Amygdala (tissue), 56 donors: ENCODE results near the gene NUDT10.

Source experiments
- DNase-seq, 56 donors: peaks; one replicate each; lab custom pipeline; 2025; lab: John Stamatoyannopoulos, UW

Gene NUDT10

DNA sequence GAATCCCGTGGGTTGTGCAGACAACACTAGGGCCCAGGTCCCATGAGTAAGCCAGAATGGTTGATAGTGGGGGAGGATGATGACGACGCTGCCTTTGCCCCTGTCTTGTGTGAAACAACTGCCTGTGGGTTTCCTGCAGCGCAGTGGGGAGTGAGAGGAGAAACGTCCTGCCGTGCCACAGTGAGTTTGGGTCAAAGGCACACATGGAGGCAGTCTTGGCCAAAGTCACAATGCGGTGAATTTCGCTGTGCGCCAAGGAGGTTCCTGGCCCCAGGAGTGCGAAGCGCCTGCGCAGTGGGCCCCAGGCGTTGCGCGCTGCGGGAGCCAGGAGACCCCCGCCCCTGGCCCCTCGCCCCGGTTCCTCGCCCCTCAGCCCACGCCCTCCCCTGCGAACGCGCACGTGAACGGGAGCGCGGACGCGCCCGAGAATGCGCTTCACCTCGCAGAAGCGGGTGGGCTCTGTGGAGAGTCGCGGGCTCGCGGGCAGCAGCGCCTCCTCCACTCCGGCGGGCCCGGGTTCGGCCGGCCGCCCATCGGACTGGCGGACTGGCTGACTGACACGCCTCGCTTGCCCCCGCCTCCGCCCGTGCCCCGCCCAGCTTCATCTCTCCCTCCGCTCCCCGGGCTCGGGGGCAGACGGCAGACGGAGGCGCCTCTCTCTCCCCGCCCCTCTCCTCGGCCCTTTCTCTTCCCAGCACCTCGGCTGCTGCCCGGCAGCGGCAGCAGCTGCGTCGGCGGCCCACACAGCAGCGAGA lies at the start of gene NUDT10:
NUDT10 (plus strand) TSS at position 635 of the 755 bp plus-strand sequence. CDS start 144 bp downstream, outside the sequence.
- peak in 46 of 56 donors; percentile 1 to 56 (median 14) for DNase-seq

DNA sequence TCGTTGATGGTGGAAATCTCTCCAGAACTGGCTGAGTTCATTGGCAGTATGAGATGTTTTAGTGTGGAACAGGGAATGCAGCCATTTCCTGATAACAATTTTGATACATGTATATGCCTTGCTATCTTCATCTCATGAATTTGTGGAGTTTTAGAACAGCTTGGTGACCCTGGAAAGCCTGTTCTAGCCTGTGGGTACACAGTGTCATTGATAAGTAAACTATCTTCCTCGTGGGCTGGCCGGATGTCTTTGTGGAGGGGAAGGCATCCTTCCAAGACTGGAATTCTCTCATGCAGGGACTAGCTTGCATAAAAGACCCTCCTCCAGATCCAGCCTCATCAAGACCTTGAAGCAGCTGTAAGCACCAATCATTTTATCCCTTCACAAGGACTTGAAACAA lies 40.2 kb upstream of the NUDT10 start:
- DNase-seq = no peak

- no peak for DNase-seq
Measured at GRCh38 chrX:51296138-51296537, 36.5 kb upstream of the NUDT10 start.

DNA sequence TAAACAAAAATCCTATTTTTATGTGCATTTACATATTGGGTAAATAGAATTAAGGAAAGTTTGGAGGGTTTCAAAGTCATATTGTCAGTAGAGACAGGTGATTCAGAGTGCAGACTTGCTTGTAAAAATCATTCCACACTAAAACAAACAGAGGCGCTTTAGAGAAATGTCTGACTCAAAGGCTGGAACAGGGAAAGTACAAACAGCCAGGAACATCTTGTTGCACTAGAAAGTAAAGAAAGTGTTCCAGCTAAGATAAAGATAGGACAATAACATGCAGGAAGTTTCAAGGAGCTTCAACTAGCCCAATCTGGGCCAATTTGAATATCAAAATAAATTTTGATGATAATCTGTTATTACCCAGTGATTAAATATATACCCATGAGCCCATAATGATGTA lies 16.4 kb upstream of the NUDT10 start:
- no peak for DNase-seq

- peak in 2 of 56 donors; percentile 0 for DNase-seq
Measured at GRCh38 chrX:51332943-51333785, 542 bp downstream of the NUDT10 start.

DNA sequence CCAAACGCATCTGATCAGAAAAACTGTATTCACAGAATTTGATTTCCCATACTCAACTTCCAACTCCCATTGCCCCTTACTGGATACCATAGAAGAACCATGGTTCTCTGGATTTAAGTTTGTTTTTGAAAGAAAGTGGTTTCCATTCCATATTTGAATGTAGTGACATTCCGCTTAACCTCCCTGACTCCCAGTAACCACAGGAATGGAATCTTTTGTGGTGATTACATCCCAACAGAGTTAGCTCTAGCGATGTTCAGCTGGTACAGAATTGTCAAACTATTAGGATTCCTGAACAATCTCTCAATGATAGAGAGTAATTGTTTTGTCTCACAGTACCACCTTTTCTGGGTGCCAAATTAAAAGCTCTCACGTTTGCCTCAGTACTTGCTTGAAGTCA lies 1.7 kb downstream of the NUDT10 start:
- no peak for DNase-seq

DNA sequence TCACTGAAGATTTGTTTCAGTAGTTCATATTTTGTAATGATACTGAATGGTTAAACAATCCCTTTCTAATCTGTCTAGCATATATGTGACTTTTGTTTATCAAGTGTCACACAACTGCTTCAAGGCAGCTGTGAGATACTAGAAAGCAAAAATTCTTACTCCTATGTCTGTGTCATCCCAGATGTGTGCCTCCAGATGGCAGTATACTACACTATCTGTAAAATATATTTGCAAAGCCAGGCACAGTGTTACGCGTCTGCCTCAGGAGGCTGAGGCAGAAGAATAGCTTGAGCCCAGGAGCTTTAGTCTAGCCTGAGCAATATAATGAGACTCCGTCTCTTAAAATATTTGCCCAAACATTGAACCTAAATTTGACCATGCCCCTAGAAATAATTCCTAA lies 4.0 kb downstream of the NUDT10 start:
- DNase-seq = peak in 8 of 56 donors; percentile 0 to 23 (median 4)

DNA sequence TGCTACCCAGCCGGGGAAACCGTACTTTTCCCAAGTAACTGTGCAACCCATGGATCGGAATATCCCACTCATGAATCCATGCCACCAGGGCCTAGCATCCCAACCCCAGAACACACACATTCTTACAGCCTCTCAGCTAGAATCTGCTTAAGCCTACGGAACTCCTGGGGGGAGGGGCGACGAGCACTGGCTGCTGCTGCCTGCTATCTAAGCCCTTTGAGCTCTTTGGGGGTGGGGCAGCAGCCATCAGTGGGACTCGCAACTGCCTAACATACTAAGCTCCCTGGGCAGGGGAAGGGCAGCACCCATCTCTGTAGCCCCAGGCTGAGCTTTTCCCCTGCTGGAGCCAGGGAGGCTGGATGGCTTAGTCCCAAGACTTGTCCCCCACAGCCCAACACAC lies 28.6 kb downstream of the NUDT10 start:
- DNase-seq = no peak

- no peak for DNase-seq
Measured at GRCh38 chrX:51376672-51377071, 44.0 kb downstream of the NUDT10 start.
